NCI-H1436 (cell line): ENCODE results near the gene SSB.
"Not testable (repeated sequence)": the region's sequence is repeated elsewhere in the genome, so short reads cannot be mapped to it uniquely, and the experiment has no call there.

Experiments used
- DNase-seq: peaks from one replicate; lab custom pipeline; 2025; lab: John Stamatoyannopoulos, UW

SSB gene

DNA sequence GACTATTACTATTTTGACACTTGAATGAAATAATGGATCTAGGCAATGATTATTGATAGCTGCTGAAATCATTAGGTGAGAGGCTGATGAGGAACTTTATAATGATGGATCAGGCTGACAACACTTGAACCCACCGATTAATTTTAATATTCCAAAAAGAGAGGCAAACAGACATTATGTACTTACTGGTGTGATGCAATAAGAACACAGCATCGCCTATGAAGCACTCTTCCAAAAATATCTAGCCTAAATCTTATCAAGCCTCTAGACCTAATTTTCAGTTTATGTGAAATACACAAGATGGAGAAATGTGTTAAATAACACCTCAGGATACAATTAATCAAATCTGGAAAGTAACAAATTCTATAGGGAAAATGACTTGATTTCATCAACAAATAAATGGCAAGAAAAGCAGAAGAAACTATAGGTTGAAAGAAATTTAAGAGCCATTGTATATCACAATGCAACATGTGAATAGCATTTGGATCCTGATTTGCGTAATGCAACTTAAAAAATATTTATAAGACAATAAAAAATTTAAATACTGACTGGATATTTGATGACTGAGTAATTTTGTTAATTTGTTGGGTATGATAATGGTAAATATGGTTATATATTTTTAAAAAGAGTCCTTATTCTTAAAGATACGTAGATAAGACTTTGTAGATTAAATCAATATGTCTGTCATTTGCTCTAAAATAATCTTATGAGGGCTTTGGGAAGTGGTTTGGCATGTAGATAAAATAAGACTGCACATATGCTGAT is 17.2 kb upstream of the SSB start:
- no peak for DNase-seq

GRCh38 chr2:169782513-169782912 is 16.2 kb upstream of the SSB start:
- no peak for DNase-seq

DNA sequence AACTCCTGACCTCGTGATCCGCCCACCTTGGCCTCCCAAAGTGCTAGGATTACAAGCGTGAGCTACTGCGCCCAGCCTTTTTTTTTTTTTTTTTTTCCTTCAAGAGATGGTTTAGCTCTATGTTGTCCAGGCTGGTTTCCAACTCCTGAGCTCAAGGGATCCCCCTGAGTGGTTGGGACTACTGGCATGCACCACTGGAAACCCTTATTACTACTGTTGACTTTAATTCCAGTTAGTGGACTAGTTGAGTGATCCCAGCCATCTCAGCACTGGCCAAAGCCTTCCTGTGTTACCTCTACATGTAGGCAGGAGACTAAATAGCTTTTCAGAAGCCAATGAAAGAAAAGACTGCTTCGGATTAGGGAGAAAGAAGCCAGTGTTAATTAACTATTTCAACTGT is 8.1 kb upstream of the SSB start:
- no peak for DNase-seq

- no peak for DNase-seq
Observed at GRCh38 chr2:169795181-169795580, 3.5 kb upstream of the SSB start.

DNA sequence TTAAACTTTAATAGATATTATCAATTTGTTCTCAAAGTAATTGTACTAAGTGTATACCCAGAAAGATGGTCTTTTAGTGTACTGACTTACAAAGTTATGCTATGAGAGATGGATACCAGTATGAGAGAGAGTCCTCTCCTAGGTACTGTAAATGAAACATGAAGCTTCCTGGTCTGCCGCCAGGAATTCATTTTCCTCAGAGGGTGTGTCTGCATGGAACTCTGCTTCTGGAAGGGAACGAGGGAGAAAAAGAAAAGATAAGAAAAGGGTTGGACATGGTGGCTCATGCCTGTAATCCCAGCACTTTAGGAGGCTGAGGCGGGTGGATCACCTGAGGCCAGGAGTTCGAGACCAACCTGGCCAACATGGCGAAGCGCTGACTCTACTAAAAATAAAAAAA is 2.2 kb upstream of the SSB start:
- DNase-seq = no peak

GRCh38 chr2:169797601-169798000 is 1.1 kb upstream of the SSB start:
- no peak for DNase-seq

DNA sequence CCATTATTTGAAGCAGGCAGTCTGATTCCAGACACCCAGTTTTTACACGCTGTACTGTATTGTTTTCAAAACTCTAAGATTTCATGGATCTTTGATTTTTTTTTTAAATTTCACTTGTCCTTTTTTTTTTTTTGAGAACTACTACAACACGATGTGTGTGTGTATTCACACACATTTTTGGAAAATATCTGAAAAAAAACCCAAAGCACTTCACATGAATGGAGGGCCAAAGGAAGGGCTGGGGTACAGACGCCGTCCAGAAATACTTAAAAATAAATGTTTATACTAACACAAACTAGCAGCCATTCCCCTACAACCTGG is 314 bp upstream of the SSB start:
- DNase-seq = no peak

GRCh38 chr2:169803480-169803879 is 4.8 kb downstream of the SSB start:
- DNase-seq = no peak

- no peak for DNase-seq
Observed at GRCh38 chr2:169806586-169806985, 7.9 kb downstream of the SSB start.

- no peak for DNase-seq
Observed at GRCh38 chr2:169808221-169808620, 9.6 kb downstream of the SSB start.

DNA sequence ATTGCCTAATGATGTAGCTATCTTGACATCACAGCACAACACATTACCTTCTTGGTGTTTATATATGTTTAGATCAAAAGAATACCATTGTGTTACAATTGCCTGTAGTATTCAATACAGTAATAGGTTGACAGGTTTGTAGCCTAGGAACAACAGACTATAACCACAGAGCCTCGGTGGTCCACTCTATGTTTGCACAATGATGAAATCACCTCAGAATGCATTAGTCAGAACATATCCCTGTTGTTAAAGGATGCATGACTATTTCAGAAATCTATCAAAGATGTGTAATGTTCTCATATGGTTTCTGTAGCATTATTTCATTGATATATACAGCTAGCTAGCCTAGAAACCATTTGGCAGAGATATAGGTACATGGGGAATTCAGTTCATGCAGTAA is 17.2 kb downstream of the SSB start:
- no peak for DNase-seq

GRCh38 chr2:169816961-169817360 is 18.3 kb downstream of the SSB start:
- not testable (repeated sequence) for DNase-seq

GRCh38 chr2:169817369-169817768 is 18.7 kb downstream of the SSB start:
- not testable (repeated sequence) for DNase-seq

DNA sequence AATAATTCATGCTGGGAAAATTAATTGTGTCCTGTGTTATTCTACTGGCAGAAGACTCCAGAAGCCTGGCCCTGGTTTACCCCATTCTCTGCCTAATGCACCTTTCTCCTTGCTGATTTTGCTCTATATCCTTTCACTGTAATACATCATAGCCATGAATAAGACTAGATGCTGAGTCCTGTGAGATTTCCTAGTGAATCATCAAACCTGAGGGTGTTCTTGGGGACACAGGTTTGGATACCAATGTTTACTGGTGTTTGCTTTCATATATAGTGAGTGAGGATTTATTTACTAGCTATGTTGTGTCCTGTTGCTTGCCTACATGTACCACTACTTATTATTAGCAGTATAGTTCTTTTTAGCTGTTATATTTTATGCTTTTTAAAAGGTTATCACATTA is 19.6 kb downstream of the SSB start:
- no peak for DNase-seq

DNA sequence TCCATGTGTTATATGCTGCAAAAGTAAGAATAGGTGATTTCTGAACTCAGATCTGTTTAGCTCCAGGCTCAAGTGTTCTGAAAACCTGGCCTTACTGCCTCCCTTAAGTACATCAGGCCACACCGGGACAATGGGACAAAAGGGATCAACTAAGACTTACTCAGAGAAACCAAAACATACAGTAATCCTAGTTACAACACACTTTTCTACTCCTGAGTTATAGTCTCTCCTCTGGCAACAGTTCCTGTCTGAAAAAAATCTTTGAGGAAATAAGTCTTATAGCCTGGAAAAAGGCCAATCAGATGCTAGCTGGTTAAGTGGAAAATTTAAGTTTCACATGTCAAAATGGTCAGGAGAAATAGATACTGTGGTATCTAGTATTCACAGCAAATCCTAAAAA is 20.4 kb downstream of the SSB start:
- DNase-seq = no peak

DNA sequence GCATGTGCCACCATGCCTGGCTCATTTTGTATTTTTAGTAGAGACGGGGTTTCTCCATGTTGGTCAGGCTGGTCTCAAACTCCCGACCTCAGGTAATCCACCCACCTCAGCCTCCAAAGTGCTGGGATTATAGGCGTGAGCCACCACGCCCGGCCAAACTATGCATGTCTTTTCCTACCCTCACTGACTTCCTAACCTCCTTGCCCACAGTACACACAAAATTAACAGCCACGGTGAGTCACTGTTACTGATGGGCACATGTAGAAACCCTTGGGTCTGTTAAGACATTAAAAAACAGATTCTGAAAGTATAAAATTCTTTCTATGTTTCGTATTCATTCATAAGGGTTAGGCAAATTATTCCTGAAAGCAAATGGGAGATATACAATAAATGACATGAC is 21.4 kb downstream of the SSB start:
- not testable (repeated sequence) for DNase-seq

DNA sequence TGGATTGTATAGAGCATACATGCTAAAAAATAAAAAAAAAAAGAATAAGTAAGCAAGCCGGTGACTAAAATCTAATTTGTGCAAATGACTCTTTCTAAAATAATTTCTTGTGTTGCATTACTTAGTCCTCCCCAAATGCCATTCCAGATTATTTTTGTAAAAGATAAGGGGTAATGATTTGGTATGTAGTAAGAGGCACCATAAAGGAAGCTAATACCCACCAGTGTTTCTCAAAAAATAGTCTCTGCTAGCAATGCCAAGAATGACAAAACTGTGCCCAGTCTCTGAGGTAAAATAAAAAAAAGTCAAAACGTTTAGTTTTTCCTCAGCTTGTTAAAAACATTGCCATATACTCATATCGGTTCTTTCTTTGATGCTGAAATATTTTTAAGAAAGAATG is 23.4 kb downstream of the SSB start:
- DNase-seq = no peak

DNA sequence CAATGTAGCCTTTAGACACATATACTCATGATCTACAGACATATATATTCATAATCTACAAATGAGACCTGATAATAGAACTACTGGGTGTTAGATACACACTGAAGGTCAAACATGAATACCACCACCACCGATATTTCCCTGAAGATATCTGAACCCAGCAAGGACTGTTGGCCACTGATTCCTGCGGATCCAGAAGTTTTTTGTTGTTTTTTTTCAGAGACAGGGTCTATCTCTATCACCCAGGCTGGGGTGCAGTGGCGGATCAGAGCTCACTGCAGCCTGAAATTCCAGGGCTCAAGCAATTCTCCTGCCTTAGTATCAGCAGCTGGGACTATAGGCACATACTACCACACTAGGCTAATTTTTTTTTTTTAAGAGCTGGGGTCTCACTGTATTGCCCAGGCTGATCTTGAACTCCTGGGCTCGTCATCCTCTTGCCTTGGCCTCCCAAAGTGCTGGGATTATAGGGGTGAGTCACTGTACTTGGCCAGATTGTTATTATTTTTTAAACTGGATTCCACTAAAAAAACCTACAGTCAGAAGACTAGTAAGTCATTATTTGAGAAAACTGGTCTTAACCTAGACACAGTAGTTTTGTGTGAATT is 24.2 kb downstream of the SSB start:
- no peak for DNase-seq

DNA sequence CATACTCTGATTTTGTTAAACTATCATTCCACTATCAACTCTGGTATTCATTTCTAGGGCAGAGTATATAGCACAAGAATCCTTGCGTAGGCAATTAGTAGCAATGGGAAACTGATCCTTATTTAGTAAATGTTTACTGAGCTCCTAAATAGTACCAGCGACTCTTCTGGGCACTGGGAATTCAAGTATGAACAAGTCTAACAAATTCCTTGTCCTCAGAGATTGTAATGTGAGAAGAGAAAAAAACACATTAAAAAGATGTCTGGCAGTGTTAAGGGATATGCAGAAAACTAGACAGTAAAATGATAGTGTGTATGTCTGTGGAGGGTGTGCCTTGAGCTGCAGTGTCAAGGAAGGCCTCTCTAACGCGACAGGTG is 25.3 kb downstream of the SSB start:
- DNase-seq = no peak

DNA sequence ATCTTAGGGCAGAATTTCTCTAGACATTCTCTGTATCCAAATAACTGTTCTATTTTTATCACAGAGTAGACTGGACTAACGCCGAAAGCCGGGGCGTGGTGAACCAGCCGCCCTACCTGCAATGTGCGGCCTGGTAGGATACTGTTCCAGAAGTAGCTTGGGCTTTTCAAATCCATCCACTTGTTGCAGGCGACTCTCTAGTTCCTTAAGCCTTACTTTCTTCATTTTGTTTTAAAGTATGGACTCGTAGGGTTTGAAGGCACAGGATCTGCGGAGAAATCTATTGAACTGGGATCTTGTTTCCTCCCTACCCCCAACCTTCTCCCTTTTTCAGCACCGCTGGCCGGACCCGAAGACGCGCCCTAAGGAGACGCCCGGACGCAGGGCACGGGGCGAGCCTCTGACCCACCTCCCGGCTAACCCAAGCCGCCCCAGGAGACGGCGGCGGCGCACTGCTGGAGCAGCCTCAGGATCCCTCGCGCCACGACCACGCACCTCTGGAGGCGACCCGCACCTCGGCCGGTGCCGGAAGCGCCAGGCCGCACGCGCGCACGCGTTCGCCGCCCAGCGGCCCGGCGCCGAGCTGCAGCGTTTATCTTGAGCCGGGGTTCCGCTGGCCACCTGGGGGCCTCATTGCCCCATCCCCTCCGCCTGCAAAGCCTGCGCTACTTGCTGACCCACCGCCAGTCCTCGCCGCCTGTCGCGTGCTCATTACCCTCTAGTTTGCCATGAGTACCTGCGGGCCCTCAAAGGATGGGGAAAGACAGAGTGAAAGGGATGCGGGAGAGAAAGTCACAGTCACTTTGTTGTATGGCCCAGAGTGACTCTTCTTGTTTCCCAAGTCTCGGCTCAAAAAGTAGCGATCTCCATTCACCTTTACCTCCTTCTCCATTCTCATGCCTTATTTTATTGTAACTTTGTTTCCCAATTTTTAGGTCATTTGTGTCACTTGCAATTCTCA is 26.0 kb downstream of the SSB start, which contains the start of gene METTL5:
Gene METTL5 (minus strand): TSS at position 533 of the 961 bp plus-strand sequence. CDS start 308 bp downstream, at position 225.
- peak; percentile 70 for DNase-seq

DNA sequence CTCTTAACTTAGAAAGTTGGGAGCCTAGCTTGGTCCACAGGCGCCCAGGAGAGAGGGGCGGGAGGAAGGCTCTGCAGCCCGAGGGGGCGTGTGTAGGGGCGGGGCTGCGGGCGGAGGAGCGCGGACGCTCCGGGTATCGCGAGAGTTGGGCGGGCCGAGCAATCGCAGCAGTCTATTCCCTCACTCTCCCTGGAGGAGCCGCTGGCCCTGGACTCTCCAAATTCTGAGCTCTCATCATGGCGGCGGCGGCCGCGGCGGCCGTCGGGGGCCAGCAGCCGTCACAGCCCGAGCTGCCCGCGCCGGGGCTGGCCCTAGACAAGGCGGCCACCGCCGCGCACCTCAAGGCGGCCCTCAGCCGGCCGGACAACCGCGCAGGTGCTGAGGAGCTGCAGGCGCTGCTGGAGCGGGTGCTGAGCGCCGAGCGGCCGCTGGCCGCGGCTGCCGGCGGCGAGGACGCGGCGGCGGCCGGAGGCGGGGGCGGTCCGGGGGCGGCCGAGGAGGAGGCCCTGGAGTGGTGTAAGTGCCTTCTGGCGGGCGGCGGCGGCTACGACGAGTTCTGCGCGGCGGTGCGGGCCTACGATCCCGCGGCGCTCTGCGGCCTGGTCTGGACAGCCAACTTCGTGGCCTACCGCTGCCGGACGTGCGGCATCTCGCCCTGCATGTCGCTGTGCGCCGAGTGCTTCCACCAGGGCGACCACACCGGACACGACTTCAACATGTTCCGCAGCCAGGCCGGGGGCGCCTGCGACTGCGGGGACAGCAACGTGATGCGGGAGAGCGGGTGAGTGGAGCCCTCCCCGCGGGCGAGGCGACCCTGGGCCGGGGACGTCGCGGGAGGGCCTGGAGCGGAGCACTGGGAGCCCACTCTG is 28.8 kb downstream of the SSB start, which contains the start of gene UBR3:
Gene UBR3 (plus strand): TSS at position 183 of the 869 bp plus-strand sequence. CDS start 54 bp downstream, at position 237.
- DNase-seq = peak; percentile 91
